Measurements from ENCODE around the gene KDM2A. TPM values are rescaled to one million over a fixed set of nuclear protein-coding genes. Genes with fewer than 3 reads are reported as not detected.
A peak's percentile ranks its signal among the peaks of the same experiment; 100 is the strongest.
"Not testable (repeated sequence)": the region's sequence is repeated elsewhere in the genome, so short reads cannot be mapped to it uniquely, and the experiment has no call there.

KDM2A gene
- total RNA-seq, 1 donor from 2014 or later = 97.5 TPM

- Mint-ChIP-seq H3K27me3 (no peaks in the 10 kb centered on the region), H3K4me1 (ENCODE audit: unreplicated experiment) (peaks cover 11% of the 10 kb centered on the region), H3K4me3 (no peak overlapping the region), H3K36me3 (peaks cover 14% of the 10 kb centered on the region), H3K27ac (peak overlapping the region; percentile 50), H3K9me3 (no peaks in the 10 kb centered on the region)
- TF ChIP-seq CTCF (conservative IDR thresholded peaks at IDR 0.05) = no peak
- no peak for DNase-seq (ENCODE audit: extremely low spot score, unreplicated experiment)
Measured at GRCh38 chr11:67233584-67234190, 114.6 kb downstream of the KDM2A start.

- H3K27ac Mint-ChIP-seq = peak overlapping the region; percentile 50
- H3K27me3 Mint-ChIP-seq; H3K4me3 Mint-ChIP-seq; DNase-seq (ENCODE audit: extremely low spot score, unreplicated experiment); H3K9me3 Mint-ChIP-seq: not testable (repeated sequence)
- peaks cover 11% of the 10 kb centered on the region for H3K36me3 Mint-ChIP-seq
- H3K4me1 Mint-ChIP-seq (ENCODE audit: unreplicated experiment) = peaks cover 19% of the 10 kb centered on the region
Measured at GRCh38 chr11:67234571-67234970, 115.5 kb downstream of the KDM2A start.

GRCh38 chr11:67237574-67237973 is 118.5 kb downstream of the KDM2A start:
- peaks cover 11% of the 10 kb centered on the region for H3K36me3 Mint-ChIP-seq
- no peak for DNase-seq (ENCODE audit: extremely low spot score, unreplicated experiment)
- no peak overlapping the region for H3K4me3 Mint-ChIP-seq
- H3K27me3 Mint-ChIP-seq = no peaks in the 10 kb centered on the region
- no peak for TF ChIP-seq CTCF (conservative IDR thresholded peaks at IDR 0.05)
- peaks cover 32% of the 10 kb centered on the region for H3K4me1 Mint-ChIP-seq (ENCODE audit: unreplicated experiment)
- no peaks in the 10 kb centered on the region for H3K9me3 Mint-ChIP-seq
- no peak overlapping the region for H3K27ac Mint-ChIP-seq

GRCh38 chr11:67238894-67239782 is 120.1 kb downstream of the KDM2A start:
- H3K27ac Mint-ChIP-seq = peak overlapping the region; percentile 98
- H3K36me3 Mint-ChIP-seq = peaks cover 18% of the 10 kb centered on the region
- no peaks in the 10 kb centered on the region for H3K9me3 Mint-ChIP-seq
- no peak for TF ChIP-seq CTCF (conservative IDR thresholded peaks at IDR 0.05)
- H3K4me3 Mint-ChIP-seq = peak overlapping the region; percentile 96
- peaks cover 43% of the 10 kb centered on the region for H3K4me1 Mint-ChIP-seq (ENCODE audit: unreplicated experiment)
- H3K27me3 Mint-ChIP-seq = no peaks in the 10 kb centered on the region
- no peak for DNase-seq (ENCODE audit: extremely low spot score, unreplicated experiment)

- peaks cover 20% of the 10 kb centered on the region for H3K36me3 Mint-ChIP-seq
- peak overlapping the region; percentile 98 for H3K27ac Mint-ChIP-seq
- TF ChIP-seq CTCF (conservative IDR thresholded peaks at IDR 0.05) = peak; percentile 18
- peaks cover 43% of the 10 kb centered on the region for H3K4me1 Mint-ChIP-seq (ENCODE audit: unreplicated experiment)
- H3K4me3 Mint-ChIP-seq = peak overlapping the region; percentile 96
- H3K9me3 Mint-ChIP-seq = no peaks in the 10 kb centered on the region
- peak; percentile 96 for DNase-seq (ENCODE audit: extremely low spot score, unreplicated experiment)
- no peaks in the 10 kb centered on the region for H3K27me3 Mint-ChIP-seq
Measured at GRCh38 chr11:67239783-67240575, 120.9 kb downstream of the KDM2A start.
